Natural killer cell (primary cell): ENCODE measurements around the gene IGFL1. TPM values are rescaled to one million over a fixed set of nuclear protein-coding genes. Genes with fewer than 3 reads are reported as not detected.

Experiments
- ATAC-seq, 3 donors: fragments of 150-1000 bp in 2 of 3; fragments of 200-7000 bp in 1 of 3; cut with Tn5 transposase; 1 replicate in 1 of 3; 2 replicates in 2 of 3; pipeline ENCODE4 v1.10.0; 2021; ENCODE audit warnings: mild to moderate bottlenecking in 2 of 3, moderate library complexity in 2 of 3
- DNase-seq, 2 donors: peaks; one replicate each; pipeline versions ENCODE4 v3.0.0 to v3.0.0-alpha.2; 2013 to 2021; ENCODE audit warnings: mixed read lengths in 1 of 2
- H3K27ac ChIP-seq: one replicate; pipeline ENCODE4 v1.5.1; 2013; ENCODE audit warnings: mild to moderate bottlenecking, low read length
- H3K27me3 ChIP-seq: one replicate; pipeline ENCODE4 v1.6.1; 2013; ENCODE audit warnings: low read length; ENCODE audit not compliant: control insufficient read depth, insufficient read depth
- H3K36me3 ChIP-seq: one replicate; pipeline ENCODE4 v1.6.1; 2013; ENCODE audit warnings: low read length; ENCODE audit not compliant: control insufficient read depth, insufficient read depth
- H3K4me1 ChIP-seq: one replicate; pipeline ENCODE4 v1.6.1; 2013; ENCODE audit warnings: low read length; ENCODE audit not compliant: control insufficient read depth, insufficient read depth
- H3K4me3 ChIP-seq: one replicate; pipeline ENCODE4 v1.5.1; 2013; ENCODE audit warnings: low read length
- H3K9me3 ChIP-seq: one replicate; pipeline ENCODE4 v1.6.1; 2013; ENCODE audit warnings: low read length; ENCODE audit not compliant: control insufficient read depth, insufficient read depth
- H3K27ac Mint-ChIP-seq, 2 donors: one replicate each; pipeline ENCODE4 v1.8.0; 2022; ENCODE audit warnings: mild to moderate bottlenecking in 2 of 2, mixed read lengths in 2 of 2, moderate library complexity in 1 of 2
- H3K27me3 Mint-ChIP-seq, 2 donors: one replicate each; pipeline ENCODE4 v1.8.0; 2022; ENCODE audit warnings: low read depth in 2 of 2, mixed read lengths in 2 of 2
- H3K36me3 Mint-ChIP-seq: one replicate; pipeline ENCODE4 v1.8.0; 2022; ENCODE audit warnings: mixed read lengths
- H3K4me1 Mint-ChIP-seq, 2 donors: one replicate each; pipeline ENCODE4 v1.8.0; 2022; ENCODE audit warnings: mixed read lengths in 2 of 2
- H3K4me3 Mint-ChIP-seq: one replicate; pipeline ENCODE4 v1.8.0; 2022; ENCODE audit warnings: mild to moderate bottlenecking, moderate library complexity, mixed read lengths
- H3K9me3 Mint-ChIP-seq, 2 donors: one replicate each; pipeline ENCODE4 v1.8.0; 2022; ENCODE audit warnings: mixed read lengths in 2 of 2
- WGBS: methylation state at CpG from one replicate; pipeline ENCODE4 v1.1.7; 2013; ENCODE audit warnings: missing lambda C conversion rate; ENCODE audit not compliant: insufficient coverage; 5-methylcytosine and 5-hydroxymethylcytosine counted together
- intact Hi-C: fragments of 100-400 bp; cut with micrococcal nuclease; formaldehyde crosslinking; loops from one replicate; pipeline ENCODE4 v1.14.2; 2022
- total RNA-seq, 4 donors: library from RNA; stranded (reverse); fragments of 120-200 nt in 1 of 4; gene quantifications; one replicate each; pipeline versions ENCODE4 v1.2.3 to v1.2.4, GENCODE V29; 2013 to 2022
- TF ChIP-seq, protein P1 (sequence below): fragments of 200-600 bp; IDR thresholded peaks from one replicate; pipeline ENCODE4 v1.8.0; 2022; ENCODE audit warnings: antibody characterized with exemption

Gene IGFL1
- total RNA-seq, 3 donors from 2014 or later (not counting 1 experiment from before 2014, with no cell fraction given) = not detected

DNA sequence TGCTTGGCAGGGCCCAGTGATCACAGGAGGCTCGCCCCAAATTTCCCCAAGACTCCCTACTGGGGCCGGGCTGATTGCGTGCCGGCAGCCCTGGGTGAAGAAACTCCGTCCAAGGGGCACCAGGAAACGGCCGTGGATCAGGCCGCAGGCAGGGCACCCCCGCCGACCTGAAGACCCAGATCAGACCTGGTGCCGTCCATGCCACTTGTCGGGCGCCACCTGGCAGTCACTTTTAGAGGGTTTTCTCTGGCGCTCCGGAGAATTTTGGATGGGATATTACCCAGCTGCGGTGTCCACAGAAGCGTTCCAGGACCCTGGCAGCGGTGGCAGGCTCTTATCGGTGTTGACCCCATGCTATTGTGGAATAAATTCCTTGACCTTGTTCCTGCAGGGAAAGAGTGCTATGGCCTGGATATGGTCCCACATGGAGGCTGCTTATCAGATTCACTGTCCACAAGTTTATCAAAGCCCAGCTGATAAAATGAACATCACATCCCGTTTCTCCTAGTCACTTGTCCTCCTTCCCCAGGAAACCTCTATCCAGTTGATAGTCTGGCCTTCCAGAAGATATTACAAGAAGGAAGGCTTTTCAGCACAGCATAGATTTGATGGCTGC is 43.3 kb upstream of the IGFL1 start:
- H3K4me1 ChIP-seq = no peaks in the 10 kb centered on the region
- TF ChIP-seq, protein P1, sequence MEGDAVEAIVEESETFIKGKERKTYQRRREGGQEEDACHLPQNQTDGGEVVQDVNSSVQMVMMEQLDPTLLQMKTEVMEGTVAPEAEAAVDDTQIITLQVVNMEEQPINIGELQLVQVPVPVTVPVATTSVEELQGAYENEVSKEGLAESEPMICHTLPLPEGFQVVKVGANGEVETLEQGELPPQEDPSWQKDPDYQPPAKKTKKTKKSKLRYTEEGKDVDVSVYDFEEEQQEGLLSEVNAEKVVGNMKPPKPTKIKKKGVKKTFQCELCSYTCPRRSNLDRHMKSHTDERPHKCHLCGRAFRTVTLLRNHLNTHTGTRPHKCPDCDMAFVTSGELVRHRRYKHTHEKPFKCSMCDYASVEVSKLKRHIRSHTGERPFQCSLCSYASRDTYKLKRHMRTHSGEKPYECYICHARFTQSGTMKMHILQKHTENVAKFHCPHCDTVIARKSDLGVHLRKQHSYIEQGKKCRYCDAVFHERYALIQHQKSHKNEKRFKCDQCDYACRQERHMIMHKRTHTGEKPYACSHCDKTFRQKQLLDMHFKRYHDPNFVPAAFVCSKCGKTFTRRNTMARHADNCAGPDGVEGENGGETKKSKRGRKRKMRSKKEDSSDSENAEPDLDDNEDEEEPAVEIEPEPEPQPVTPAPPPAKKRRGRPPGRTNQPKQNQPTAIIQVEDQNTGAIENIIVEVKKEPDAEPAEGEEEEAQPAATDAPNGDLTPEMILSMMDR = no peak
- H3K9me3 Mint-ChIP-seq = no peaks in the 10 kb centered on the region
- H3K27ac ChIP-seq = no peak overlapping the region
- H3K27me3 Mint-ChIP-seq = peaks cover 36 to 75% of the 10 kb centered on the region in 2 donors
- no peaks in the 10 kb centered on the region for H3K4me1 Mint-ChIP-seq
- H3K36me3 Mint-ChIP-seq = no peaks in the 10 kb centered on the region
- no peaks in the 10 kb centered on the region for H3K9me3 ChIP-seq
- 88% methylated on average over 20 of the region's 20 CpGs for WGBS
- no peak overlapping the region for H3K27ac Mint-ChIP-seq
- peaks cover 17% of the 10 kb centered on the region for H3K27me3 ChIP-seq
- no peak overlapping the region for H3K4me3 ChIP-seq
- DNase-seq (no peak), ATAC-seq (no peak)
- intact Hi-C loops = no loop called here
- no peak overlapping the region for H3K4me3 Mint-ChIP-seq
- H3K36me3 ChIP-seq = no peaks in the 10 kb centered on the region

DNA sequence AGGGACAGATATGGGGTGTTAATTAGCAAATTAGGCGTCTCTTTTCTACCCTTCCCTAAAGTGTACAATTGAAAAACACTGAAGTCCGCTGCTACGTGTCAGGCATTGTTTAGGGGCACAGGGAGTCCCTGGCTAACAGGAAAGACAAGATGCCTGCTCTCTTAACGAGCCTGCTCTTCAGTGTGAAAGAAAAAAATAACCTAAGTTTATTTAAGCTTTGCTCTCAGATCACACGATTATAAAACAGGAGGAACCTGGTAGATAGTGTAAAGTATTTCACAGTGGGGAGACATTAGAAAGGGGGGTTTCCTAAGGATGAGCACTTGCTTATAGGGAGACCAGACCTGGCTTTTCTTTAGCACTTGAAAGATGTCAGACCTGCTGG is 42.8 kb upstream of the IGFL1 start:
- Histone ChIP-seq H3K27ac (no peak overlapping the region), H3K4me3 (no peak overlapping the region), H3K27me3 (peaks cover 17% of the 10 kb centered on the region), H3K9me3 (no peaks in the 10 kb centered on the region), H3K4me1 (no peaks in the 10 kb centered on the region), H3K36me3 (no peaks in the 10 kb centered on the region)
- 74% methylated on average over 5 of the region's 5 CpGs for WGBS
- Mint-ChIP-seq H3K4me3 (no peak overlapping the region), H3K4me1 (no peaks in the 10 kb centered on the region), H3K36me3 (no peaks in the 10 kb centered on the region), H3K9me3 (no peaks in the 10 kb centered on the region), H3K27me3 (peaks cover 36 to 76% of the 10 kb centered on the region in 2 donors), H3K27ac (no peak overlapping the region)
- TF ChIP-seq, protein P1 = no peak
- ATAC-seq (no peak), DNase-seq (no peak)
- intact Hi-C loops = no loop called here

DNA sequence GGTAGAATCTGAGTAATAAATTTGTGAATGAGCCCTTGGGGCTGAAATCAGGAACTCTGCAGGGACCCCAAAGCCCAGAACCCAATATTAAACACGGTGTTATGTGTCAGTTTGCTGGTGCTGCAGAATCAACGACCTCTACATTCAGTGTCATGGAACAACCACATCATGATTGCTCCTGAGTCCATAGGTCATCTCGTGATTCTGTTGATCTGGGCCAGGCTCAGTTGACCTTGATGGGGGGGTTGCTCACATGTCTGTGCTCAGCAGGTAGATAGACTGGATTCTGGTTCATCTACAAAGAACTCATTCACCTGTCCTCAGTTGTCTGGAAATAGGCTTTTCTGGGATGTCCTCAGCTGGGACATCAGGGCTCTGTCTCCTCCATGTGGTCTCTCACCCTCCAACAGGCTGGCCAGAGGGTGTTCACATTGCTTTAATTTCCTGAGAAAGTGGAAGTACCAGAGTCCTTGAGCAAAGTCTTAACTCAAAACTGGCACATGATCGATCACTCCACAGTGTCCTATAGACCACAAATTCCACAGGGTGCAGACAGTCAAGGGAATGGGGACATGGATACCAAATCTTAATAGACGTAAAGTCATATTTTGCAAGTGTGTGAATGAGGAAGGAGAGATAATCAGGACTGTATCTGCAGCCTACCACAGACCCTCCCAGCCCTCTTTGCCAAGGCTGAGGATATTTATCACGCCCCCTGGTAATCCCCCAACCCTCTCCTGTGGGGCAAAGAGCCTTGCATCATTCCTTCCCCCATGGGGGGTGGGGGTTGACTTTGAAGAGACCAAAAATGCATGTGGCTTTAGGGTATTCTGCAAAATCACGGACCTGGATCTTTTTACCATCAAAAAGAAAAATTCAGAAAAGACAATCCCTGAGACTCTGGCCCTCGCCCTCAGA is 39.3 kb upstream of the IGFL1 start:
- 58% methylated on average over 6 of the region's 8 CpGs for WGBS
- H3K27me3 ChIP-seq = peaks cover 15% of the 10 kb centered on the region
- H3K4me3 Mint-ChIP-seq = no peak overlapping the region
- intact Hi-C loops = no loop called here
- no peak overlapping the region for H3K27ac Mint-ChIP-seq
- ATAC-seq = no peak
- no peak for DNase-seq
- no peaks in the 10 kb centered on the region for H3K4me1 Mint-ChIP-seq
- no peaks in the 10 kb centered on the region for H3K36me3 Mint-ChIP-seq
- H3K4me3 ChIP-seq = no peak overlapping the region
- H3K9me3 ChIP-seq = no peaks in the 10 kb centered on the region
- H3K27me3 Mint-ChIP-seq = peaks cover 20 to 52% of the 10 kb centered on the region in 2 donors
- no peaks in the 10 kb centered on the region for H3K36me3 ChIP-seq
- TF ChIP-seq, protein P1 = no peak
- no peak overlapping the region for H3K27ac ChIP-seq
- H3K9me3 Mint-ChIP-seq = no peaks in the 10 kb centered on the region
- H3K4me1 ChIP-seq = no peaks in the 10 kb centered on the region
